GM21367 (cell line): Measurements from ENCODE around the gene DHTKD1.

Experiments
- ATAC-seq: cut with Tn5 transposase; IDR thresholded peaks from one replicate; pipeline ENCODE4 v1.9.1; 2021; ENCODE audit not compliant: unreplicated experiment

Gene DHTKD1, protein sequence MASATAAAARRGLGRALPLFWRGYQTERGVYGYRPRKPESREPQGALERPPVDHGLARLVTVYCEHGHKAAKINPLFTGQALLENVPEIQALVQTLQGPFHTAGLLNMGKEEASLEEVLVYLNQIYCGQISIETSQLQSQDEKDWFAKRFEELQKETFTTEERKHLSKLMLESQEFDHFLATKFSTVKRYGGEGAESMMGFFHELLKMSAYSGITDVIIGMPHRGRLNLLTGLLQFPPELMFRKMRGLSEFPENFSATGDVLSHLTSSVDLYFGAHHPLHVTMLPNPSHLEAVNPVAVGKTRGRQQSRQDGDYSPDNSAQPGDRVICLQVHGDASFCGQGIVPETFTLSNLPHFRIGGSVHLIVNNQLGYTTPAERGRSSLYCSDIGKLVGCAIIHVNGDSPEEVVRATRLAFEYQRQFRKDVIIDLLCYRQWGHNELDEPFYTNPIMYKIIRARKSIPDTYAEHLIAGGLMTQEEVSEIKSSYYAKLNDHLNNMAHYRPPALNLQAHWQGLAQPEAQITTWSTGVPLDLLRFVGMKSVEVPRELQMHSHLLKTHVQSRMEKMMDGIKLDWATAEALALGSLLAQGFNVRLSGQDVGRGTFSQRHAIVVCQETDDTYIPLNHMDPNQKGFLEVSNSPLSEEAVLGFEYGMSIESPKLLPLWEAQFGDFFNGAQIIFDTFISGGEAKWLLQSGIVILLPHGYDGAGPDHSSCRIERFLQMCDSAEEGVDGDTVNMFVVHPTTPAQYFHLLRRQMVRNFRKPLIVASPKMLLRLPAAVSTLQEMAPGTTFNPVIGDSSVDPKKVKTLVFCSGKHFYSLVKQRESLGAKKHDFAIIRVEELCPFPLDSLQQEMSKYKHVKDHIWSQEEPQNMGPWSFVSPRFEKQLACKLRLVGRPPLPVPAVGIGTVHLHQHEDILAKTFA

DNA sequence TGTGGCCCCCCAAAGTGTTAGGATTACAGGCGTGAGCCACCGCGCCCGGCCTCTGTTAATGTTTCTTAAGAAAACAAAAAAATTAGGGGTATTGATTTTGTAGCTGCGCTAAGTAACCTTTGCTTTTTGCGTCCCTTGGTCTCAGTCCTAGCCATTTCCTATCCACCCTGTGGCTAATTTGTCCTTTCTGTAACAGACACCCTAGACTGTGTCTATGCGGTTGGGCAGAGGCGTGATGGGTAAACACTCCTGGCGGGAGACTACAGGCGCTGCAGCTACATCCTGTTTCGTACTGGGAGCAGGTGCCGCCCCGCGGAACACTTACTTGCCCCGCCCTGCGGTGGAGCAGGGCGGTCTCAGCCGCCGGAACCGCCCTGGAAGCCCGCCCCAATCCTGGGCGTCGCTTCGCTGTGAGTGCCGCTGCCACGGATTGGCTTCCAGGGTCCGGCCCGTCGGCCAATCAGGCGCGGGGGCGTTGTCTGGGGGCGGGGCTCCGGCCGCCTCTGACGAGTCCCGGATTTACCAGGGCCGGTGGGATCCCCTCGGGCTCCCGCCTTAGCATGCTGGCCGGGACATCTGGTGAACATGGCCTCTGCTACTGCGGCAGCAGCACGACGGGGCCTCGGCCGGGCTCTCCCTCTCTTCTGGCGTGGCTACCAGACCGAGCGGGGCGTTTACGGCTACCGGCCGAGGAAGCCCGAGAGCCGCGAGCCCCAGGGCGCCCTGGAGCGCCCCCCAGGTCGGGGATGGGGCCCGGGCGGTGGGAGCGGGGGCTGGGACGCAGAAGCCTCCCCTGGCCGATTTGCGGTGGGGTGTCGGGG, at the start of gene DHTKD1:
Gene DHTKD1 (plus strand): TSS at position 506 of the 821 bp plus-strand sequence. CDS start 80 bp downstream, at position 586.
- ATAC-seq, result peak; percentile 96

GRCh38 chr10:12019283-12019971, 49.3 kb upstream of the DHTKD1 start:
- no peak for ATAC-seq

GRCh38 chr10:12020574-12020973, 48.2 kb upstream of the DHTKD1 start:
- no peak for ATAC-seq

- no peak for ATAC-seq
These were observed 46.0 kb upstream of the DHTKD1 start for GRCh38 chr10:12022580-12023257.

- ATAC-seq, result no peak
These were observed 43.2 kb upstream of the DHTKD1 start for GRCh38 chr10:12025591-12025990.

GRCh38 chr10:12027539-12027938, 41.2 kb upstream of the DHTKD1 start:
- ATAC-seq, result peak; percentile 61

GRCh38 chr10:12031404-12031803, 37.4 kb upstream of the DHTKD1 start:
- ATAC-seq, result no peak

GRCh38 chr10:12036073-12036655, 32.6 kb upstream of the DHTKD1 start:
- ATAC-seq, result no peak

GRCh38 chr10:12041766-12042408, 26.9 kb upstream of the DHTKD1 start:
- no peak for ATAC-seq

DNA sequence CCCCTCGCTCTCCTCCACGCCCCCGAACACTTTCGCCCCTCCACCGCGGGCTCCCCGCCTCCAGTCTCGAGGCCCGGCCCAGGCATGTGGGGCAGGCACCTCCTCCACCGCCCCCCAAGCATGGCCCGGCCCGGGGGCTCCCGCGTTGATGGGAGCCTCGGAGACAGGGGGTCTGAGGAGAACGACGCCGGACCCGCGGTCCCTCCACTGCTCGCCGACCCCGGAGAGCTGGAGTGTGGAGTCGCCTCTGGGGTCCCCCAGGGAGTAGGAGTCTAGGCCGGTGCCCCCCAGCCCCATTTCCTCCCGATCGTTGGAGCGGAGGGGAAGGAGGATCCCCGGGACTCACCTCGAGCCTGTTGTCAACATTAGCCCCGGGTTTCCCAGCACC, 26.4 kb upstream of the DHTKD1 start:
- peak; percentile 7 for ATAC-seq

- ATAC-seq, result peak; percentile 36
These were observed 25.7 kb upstream of the DHTKD1 start, which contains the start of gene UPF2 for GRCh38 chr10:12042797-12043651. Gene UPF2 (minus strand): TSS chr10:12042809. CDS start chr10:12035423, 7,386 bp downstream.

DNA sequence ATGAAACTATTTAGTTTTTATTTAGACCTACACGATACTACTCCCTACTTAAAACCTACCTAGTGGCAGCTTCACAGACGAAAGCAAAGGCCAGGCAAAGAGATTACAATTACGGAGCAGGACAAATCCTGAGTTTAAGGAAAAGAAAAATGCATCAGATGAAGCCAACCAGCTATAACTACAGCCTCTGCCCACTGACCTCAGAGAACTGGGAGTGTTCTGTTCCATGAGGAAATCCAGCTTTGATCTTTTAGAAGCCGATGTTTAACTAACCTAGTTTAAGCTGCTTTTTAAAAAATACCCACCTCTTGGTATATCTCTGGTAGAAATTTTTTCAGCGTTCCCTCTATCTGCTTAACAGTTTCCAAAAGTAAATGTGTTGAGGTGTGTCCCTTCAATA, 23.2 kb upstream of the DHTKD1 start:
- no peak for ATAC-seq

GRCh38 chr10:12048547-12048946, 20.2 kb upstream of the DHTKD1 start:
- ATAC-seq, result no peak

DNA sequence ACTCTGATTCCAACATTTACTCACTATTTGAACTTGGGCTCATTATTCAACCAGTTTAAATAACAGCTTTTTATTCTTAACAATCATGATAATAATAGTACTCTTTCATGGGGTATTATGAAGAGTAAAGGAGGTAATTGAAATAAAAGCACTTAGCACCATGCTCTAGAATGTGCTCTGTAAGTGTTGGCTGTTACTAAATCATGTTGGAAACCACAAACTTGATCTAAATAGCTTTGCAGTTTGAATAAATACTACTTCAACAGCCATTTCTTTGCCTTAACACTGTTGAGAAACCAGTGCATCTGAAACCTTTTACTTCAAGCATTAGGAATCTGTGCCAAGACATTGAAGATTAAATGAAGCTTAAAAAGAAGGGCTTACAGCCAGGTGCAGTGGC, 18.2 kb upstream of the DHTKD1 start:
- no peak for ATAC-seq

GRCh38 chr10:12051241-12051640, 17.5 kb upstream of the DHTKD1 start:
- no peak for ATAC-seq

- no peak for ATAC-seq
These were observed 13.0 kb upstream of the DHTKD1 start for GRCh38 chr10:12055732-12056131.

DNA sequence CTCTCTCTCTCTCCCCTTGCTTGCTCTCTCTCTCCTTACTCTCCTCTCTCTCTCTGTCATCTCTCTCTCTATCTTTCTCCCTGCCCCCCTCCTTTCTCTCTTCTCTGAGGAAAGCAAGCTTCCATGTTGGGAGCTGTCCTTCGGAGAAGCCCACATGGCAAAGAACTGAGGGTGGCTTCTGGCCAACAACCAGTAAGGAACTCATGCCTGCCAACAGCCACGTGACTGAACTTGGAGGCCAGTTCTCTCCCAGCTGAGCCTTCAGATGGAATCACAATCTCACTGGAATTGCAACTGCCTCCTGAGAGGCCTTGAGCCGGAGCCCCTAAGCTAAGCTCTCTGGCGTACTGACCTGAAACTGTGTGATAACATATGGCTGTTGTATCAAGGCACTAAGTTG, 12.0 kb upstream of the DHTKD1 start:
- no peak for ATAC-seq

- no peak for ATAC-seq
These were observed 7.6 kb upstream of the DHTKD1 start for GRCh38 chr10:12061124-12061523.
